IPS-11a (cell line): Measurements from ENCODE around the gene PASK.
A peak's percentile ranks its signal among the peaks of the same experiment; 100 is the strongest.
"Not testable (repeated sequence)": the region's sequence is repeated elsewhere in the genome, so short reads cannot be mapped to it uniquely, and the experiment has no call there.

Source experiments
- H3K4me3 ChIP-seq: one replicate; pipeline ENCODE4 v1.5.1; 2013; ENCODE audit warnings: low read depth, low read length, control low read depth

The PASK gene

GRCh38 chr2:241109210-241110088 lies 39.8 kb downstream of the PASK start:
- no peak overlapping the region for H3K4me3 ChIP-seq

- H3K4me3 ChIP-seq: no peak overlapping the region
These were observed 40.7 kb downstream of the PASK start for GRCh38 chr2:241108271-241109209.

- no peak overlapping the region for H3K4me3 ChIP-seq
These were observed 42.1 kb downstream of the PASK start for GRCh38 chr2:241107031-241107783.

- no peak overlapping the region for H3K4me3 ChIP-seq
These were observed 43.6 kb downstream of the PASK start for GRCh38 chr2:241105641-241106040.

- H3K4me3 ChIP-seq: not testable (repeated sequence)
These were observed 44.7 kb downstream of the PASK start for GRCh38 chr2:241104611-241105010.

- H3K4me3 ChIP-seq: peak overlapping the region; percentile 91
These were observed 46.1 kb downstream of the PASK start for GRCh38 chr2:241103176-241103595.

- peak within 1 kb of the TSS; percentile 91 for H3K4me3 ChIP-seq
These were observed 47.0 kb downstream of the PASK start, which contains the start of gene MTERF4 for GRCh38 chr2:241102239-241102803. TSS of gene MTERF4 (minus strand) at chr2:241102287. CDS start at chr2:241102273, 14 bp downstream.

GRCh38 chr2:241099246-241099645 lies 50.0 kb downstream of the PASK start:
- H3K4me3 ChIP-seq: no peak overlapping the region

- no peak overlapping the region for H3K4me3 ChIP-seq
These were observed 52.3 kb downstream of the PASK start for GRCh38 chr2:241096979-241097378.

GRCh38 chr2:241095594-241096290 lies 53.5 kb downstream of the PASK start:
- no peak overlapping the region for H3K4me3 ChIP-seq

GRCh38 chr2:241094924-241095420 lies 54.3 kb downstream of the PASK start:
- no peak overlapping the region for H3K4me3 ChIP-seq

- H3K4me3 ChIP-seq: no peak overlapping the region
These were observed 55.1 kb downstream of the PASK start for GRCh38 chr2:241094172-241094571.

GRCh38 chr2:241093133-241093781 lies 56.0 kb downstream of the PASK start:
- not testable (repeated sequence) for H3K4me3 ChIP-seq

GRCh38 chr2:241092677-241093076 lies 56.6 kb downstream of the PASK start:
- no peak overlapping the region for H3K4me3 ChIP-seq

GRCh38 chr2:241091734-241092445 lies 57.4 kb downstream of the PASK start:
- H3K4me3 ChIP-seq: no peak overlapping the region

GRCh38 chr2:241091201-241091600 lies 58.1 kb downstream of the PASK start:
- H3K4me3 ChIP-seq: no peak overlapping the region

GRCh38 chr2:241088791-241089732 lies 60.2 kb downstream of the PASK start:
- H3K4me3 ChIP-seq: no peak overlapping the region
